Thoracic aorta (tissue), 2 donors: ENCODE results near the gene PROCA1. TPM values are rescaled to one million over a fixed set of nuclear protein-coding genes. Genes with fewer than 3 reads are reported as not detected.

Source experiments
- ATAC-seq: fragments of 150-250 bp; one replicate; pipeline ENCODE4 v1.8.0; 2017; ENCODE audit warnings: low read depth; ENCODE audit not compliant: insufficient number of reproducible peaks, low FRiP score
- DNase-seq: peaks from one replicate; pipeline ENCODE4 v3.0.0-alpha.2; 2020; ENCODE audit warnings: low spot score
- H3K27ac ChIP-seq, 2 donors: fragments of 200-600 bp; sonication (generic); 1 replicate in 1 of 2; 2 replicates in 1 of 2; pipeline ENCODE4 v1.5.1; 2016; ENCODE audit warnings: mild to moderate bottlenecking in 2 of 2, moderate library complexity in 2 of 2
- H3K27me3 ChIP-seq: fragments of 200-600 bp; sonication (generic); replicated peaks from 2 replicates; pipeline ENCODE4 v1.6.0; 2016; ENCODE audit warnings: mild to moderate bottlenecking; ENCODE audit not compliant: insufficient read depth
- H3K36me3 ChIP-seq: fragments of 200-600 bp; sonication (generic); one replicate; pipeline ENCODE4 v1.5.1; 2016
- H3K4me1 ChIP-seq, 2 donors: fragments of 200-600 bp; sonication (generic); 1 replicate in 1 of 2; 2 replicates in 1 of 2; pipeline versions ENCODE4 v1.5.1 to v1.6.0; 2016; ENCODE audit warnings: low read depth in 2 of 2, mild to moderate bottlenecking in 1 of 2; ENCODE audit not compliant: control insufficient read depth in 1 of 2
- H3K4me3 ChIP-seq: fragments of 200-600 bp; sonication (generic); 2 replicates; pipeline ENCODE4 v1.5.1; 2016; ENCODE audit warnings: mild to moderate bottlenecking
- H3K9me3 ChIP-seq: fragments of 200-600 bp; sonication (generic); 2 replicates; pipeline ENCODE4 v1.5.1; 2016
- CTCF ChIP-seq: fragments of 200-600 bp; sonication (generic); IDR thresholded peaks from one replicate; pipeline ENCODE4 v1.5.1; 2019; ENCODE audit warnings: antibody characterized with exemption
- total RNA-seq, 2 donors: library from RNA; depleted of rRNA; stranded (reverse); fragments of >200 nt; gene quantifications; one replicate each; pipeline versions ENCODE4 v1.1.0 to v1.2.3, GENCODE V29; 2016

PROCA1 gene
- total RNA-seq, 2 donors from 2014 or later = 1.1 to 1.8 TPM

GRCh38 chr17:28706471-28707338, 5.0 kb downstream of the PROCA1 start:
- DNase-seq (no peak), ATAC-seq (no peak)
- H3K27me3 ChIP-seq = no peaks in the 10 kb centered on the region
- no peak for TF ChIP-seq CTCF
- H3K36me3 ChIP-seq = peaks cover 10% of the 10 kb centered on the region
- H3K4me1 ChIP-seq = peaks cover 4 to 10% of the 10 kb centered on the region in 2 donors
- no peak overlapping the region for H3K27ac ChIP-seq
- H3K9me3 ChIP-seq = no peaks in the 10 kb centered on the region
- no peak overlapping the region for H3K4me3 ChIP-seq

GRCh38 chr17:28705728-28706334, 5.9 kb downstream of the PROCA1 start:
- H3K9me3 ChIP-seq = no peaks in the 10 kb centered on the region
- DNase-seq (no peak), ATAC-seq (no peak)
- no peak overlapping the region for H3K27ac ChIP-seq
- H3K4me3 ChIP-seq = no peak overlapping the region
- no peaks in the 10 kb centered on the region for H3K27me3 ChIP-seq
- TF ChIP-seq CTCF = no peak
- H3K36me3 ChIP-seq = peaks cover 19% of the 10 kb centered on the region
- H3K4me1 ChIP-seq = peaks cover 4 to 8% of the 10 kb centered on the region in 2 donors

GRCh38 chr17:28705074-28705659, 6.5 kb downstream of the PROCA1 start:
- H3K9me3 ChIP-seq = no peaks in the 10 kb centered on the region
- H3K36me3 ChIP-seq = peaks cover 26% of the 10 kb centered on the region
- no peak overlapping the region for H3K27ac ChIP-seq
- peaks cover 3 to 5% of the 10 kb centered on the region in 2 donors for H3K4me1 ChIP-seq
- no peak for ATAC-seq
- no peaks in the 10 kb centered on the region for H3K27me3 ChIP-seq
- no peak overlapping the region for H3K4me3 ChIP-seq
- DNase-seq = no peak
- no peak for TF ChIP-seq CTCF

DNA sequence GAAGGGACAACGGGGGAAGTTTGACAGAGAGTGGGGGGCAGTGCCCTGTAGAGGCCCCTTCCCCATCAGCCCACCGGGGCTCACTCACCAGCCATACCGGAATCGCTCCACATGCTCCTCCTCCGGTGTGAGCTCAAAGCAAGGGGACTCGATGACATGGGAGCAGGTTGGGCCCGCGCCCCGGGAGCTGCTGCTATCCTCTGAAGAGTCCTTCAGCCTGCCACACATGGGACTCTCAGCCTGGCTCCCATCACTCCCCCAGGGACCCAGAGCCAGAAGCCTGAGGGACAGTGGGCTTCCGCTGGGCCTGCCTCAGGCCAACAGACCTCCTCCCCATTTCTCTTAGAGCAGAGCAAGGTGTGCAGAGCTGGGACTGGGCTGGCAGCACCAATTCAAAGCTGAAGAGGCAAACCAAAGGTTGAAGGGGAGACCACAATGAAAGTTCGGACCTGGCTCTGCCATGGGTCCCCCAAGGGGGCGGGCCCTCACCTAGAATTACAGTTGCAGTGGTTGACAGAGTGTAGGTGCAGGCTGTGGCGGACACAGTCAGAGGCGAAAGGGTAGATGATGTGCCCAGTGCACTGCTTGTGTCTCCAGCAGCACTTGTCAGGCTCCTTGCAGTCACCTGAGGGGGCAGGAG, 7.3 kb downstream of the PROCA1 start:
- ATAC-seq (no peak), DNase-seq (no peak)
- TF ChIP-seq CTCF = no peak
- Histone ChIP-seq H3K27ac (no peak overlapping the region), H3K9me3 (no peaks in the 10 kb centered on the region), H3K36me3 (peaks cover 34% of the 10 kb centered on the region), H3K27me3 (no peaks in the 10 kb centered on the region), H3K4me1 (no peaks in the 10 kb centered on the region), H3K4me3 (no peak overlapping the region)
